Body of pancreas (tissue), 4 donors: ENCODE data around the gene UQCRC1. TPM values are rescaled to one million over a fixed set of nuclear protein-coding genes. Genes with fewer than 3 reads are reported as not detected.

Experiments
- ATAC-seq: fragments of 150-250 bp; one replicate; pipeline ENCODE4 v1.9.1; 2016
- DNase-seq, 4 donors: peaks; one replicate each; pipeline ENCODE4 v3.0.0-alpha.2; 2019
- H3K27ac ChIP-seq, 4 donors: fragments of 200-600 bp; sonication (generic); 1 replicate in 3 of 4; 2 replicates in 1 of 4; pipeline versions ENCODE4 v1.5.1 to v1.6.1; 2016 to 2019; ENCODE audit warnings: mild to moderate bottlenecking in 1 of 4, mixed read lengths in 1 of 4, moderate library complexity in 1 of 4
- H3K27me3 ChIP-seq, 2 donors: fragments of 200-600 bp; sonication (generic); one replicate each; pipeline ENCODE4 v1.6.0; 2016; ENCODE audit warnings: mild to moderate bottlenecking in 1 of 2
- H3K36me3 ChIP-seq, 2 donors: fragments of 200-600 bp; sonication (generic); replicated peaks in 1 of 2; 2 replicates each; pipeline ENCODE4 v1.5.1; 2016; ENCODE audit warnings: low read depth in 2 of 2; ENCODE audit not compliant: insufficient read depth in 1 of 2
- H3K4me1 ChIP-seq: fragments of 200-600 bp; sonication (generic); one replicate; pipeline ENCODE4 v1.6.0; 2016
- H3K4me3 ChIP-seq, 2 donors: fragments of 200-600 bp; sonication (generic); 1 replicate in 1 of 2; 2 replicates in 1 of 2; pipeline ENCODE4 v1.5.1; 2016 to 2019
- H3K9me3 ChIP-seq, 3 donors: fragments of 200-600 bp; sonication (generic); 1 replicate in 2 of 3; 2 replicates in 1 of 3; pipeline ENCODE4 v1.5.1; 2016
- CTCF ChIP-seq, 7 experiments: fragments of 450-650 bp in 4 of 7; fragments of 200-600 bp in 3 of 7; sonication (generic) in 3 of 7; IDR thresholded peaks; one replicate each; pipeline ENCODE4 v1.5.1; 2016 to 2019; ENCODE audit warnings: antibody characterized with exemption in 7 of 7
- POLR2A ChIP-seq, 3 donors: fragments of 450-650 bp; IDR thresholded peaks; one replicate each; pipeline ENCODE4 v1.6.1; 2016; ENCODE audit warnings: antibody characterized with exemption in 3 of 3, mild to moderate bottlenecking in 2 of 3
- WGBS, 2 donors: methylation state at CpG; one replicate each; pipeline ENCODE4 v1.1.5; 2017; 5-methylcytosine and 5-hydroxymethylcytosine counted together
- intact Hi-C: fragments of 100-400 bp; cut with DNase I; formaldehyde crosslinking; loops from one replicate; pipeline ENCODE4 v1.15.1; 2023
- total RNA-seq, 2 donors: library from RNA; depleted of rRNA; stranded (reverse); fragments of >200 nt; gene quantifications; one replicate each; pipeline ENCODE4 v1.1.0, GENCODE V29; 2016

Gene UQCRC1
- total RNA-seq, 2 donors from 2014 or later: 92.9 to 161 TPM

- WGBS, 2 donors: 43 to 55% methylated on average over 1 of the region's 1 CpG
- TF ChIP-seq CTCF (IDR thresholded peaks at IDR 0.05) (no peak), POLR2A (IDR thresholded peaks at IDR 0.05) (no peak)
- peaks cover 0 to 5% (median 0%) of the 10 kb centered on the region in 3 donors for H3K9me3 ChIP-seq
- no peak for ATAC-seq
- no peaks in the 10 kb centered on the region for H3K36me3 ChIP-seq
- H3K27me3 ChIP-seq: no peaks in the 10 kb centered on the region
- H3K4me1 ChIP-seq: peaks cover 16% of the 10 kb centered on the region
- no peak for DNase-seq
- intact Hi-C loops: no loop called here
- H3K4me3 ChIP-seq: no peak overlapping the region
- H3K27ac ChIP-seq: no peak overlapping the region
These were observed 2.9 kb upstream of the UQCRC1 start for GRCh38 chr3:48612309-48612708.

DNA sequence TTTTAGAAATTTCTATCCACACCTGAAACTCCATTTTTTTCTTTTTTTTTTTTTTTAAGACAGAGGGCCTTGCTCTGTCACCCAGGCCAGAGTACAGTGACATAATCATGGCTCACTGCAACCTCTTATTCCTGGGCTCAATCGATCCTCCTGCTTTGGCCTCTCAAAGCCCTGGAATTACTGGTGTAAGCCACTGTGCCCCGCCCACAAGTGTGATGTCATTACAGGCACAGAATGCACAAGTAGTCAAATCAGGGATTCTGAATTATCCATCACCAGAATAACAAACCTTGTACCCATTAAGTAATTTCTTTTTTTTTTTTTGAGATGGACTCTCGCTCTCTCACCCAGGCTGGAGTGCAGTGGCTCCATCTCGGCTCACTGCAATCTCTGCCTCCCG, 1.9 kb downstream of the UQCRC1 start:
- H3K9me3 ChIP-seq: no peaks in the 10 kb centered on the region
- H3K4me1 ChIP-seq: peaks cover 16% of the 10 kb centered on the region
- intact Hi-C loops: no loop called here
- H3K27ac ChIP-seq: no peak overlapping the region
- peak in 1 of 4 donors; percentile 23 for DNase-seq
- TF ChIP-seq POLR2A (IDR thresholded peaks at IDR 0.05) (no peak), CTCF (IDR thresholded peaks at IDR 0.05) (no peak)
- no peak overlapping the region for H3K4me3 ChIP-seq
- H3K36me3 ChIP-seq: peaks cover 10 to 26% of the 10 kb centered on the region in 2 donors
- no peak for ATAC-seq
- 85 to 96% methylated on average over 5 of the region's 5 CpGs for WGBS, 2 donors
- H3K27me3 ChIP-seq: no peaks in the 10 kb centered on the region

- intact Hi-C loops: no loop called here
- H3K4me3 ChIP-seq: no peak overlapping the region
- DNase-seq (no peak), ATAC-seq (no peak)
- 77 to 86% methylated on average over 1 to 2 of the region's 2 CpGs for WGBS, 2 donors
- H3K27ac ChIP-seq: no peak overlapping the region
- TF ChIP-seq POLR2A (IDR thresholded peaks at IDR 0.05): no peak
- no peak for TF ChIP-seq CTCF (IDR thresholded peaks at IDR 0.05)
- H3K9me3 ChIP-seq: no peaks in the 10 kb centered on the region
- H3K36me3 ChIP-seq: peaks cover 24 to 58% of the 10 kb centered on the region in 2 donors
- no peaks in the 10 kb centered on the region for H3K4me1 ChIP-seq
- no peaks in the 10 kb centered on the region for H3K27me3 ChIP-seq
These were observed 7.8 kb downstream of the UQCRC1 start for GRCh38 chr3:48601622-48601994.

DNA sequence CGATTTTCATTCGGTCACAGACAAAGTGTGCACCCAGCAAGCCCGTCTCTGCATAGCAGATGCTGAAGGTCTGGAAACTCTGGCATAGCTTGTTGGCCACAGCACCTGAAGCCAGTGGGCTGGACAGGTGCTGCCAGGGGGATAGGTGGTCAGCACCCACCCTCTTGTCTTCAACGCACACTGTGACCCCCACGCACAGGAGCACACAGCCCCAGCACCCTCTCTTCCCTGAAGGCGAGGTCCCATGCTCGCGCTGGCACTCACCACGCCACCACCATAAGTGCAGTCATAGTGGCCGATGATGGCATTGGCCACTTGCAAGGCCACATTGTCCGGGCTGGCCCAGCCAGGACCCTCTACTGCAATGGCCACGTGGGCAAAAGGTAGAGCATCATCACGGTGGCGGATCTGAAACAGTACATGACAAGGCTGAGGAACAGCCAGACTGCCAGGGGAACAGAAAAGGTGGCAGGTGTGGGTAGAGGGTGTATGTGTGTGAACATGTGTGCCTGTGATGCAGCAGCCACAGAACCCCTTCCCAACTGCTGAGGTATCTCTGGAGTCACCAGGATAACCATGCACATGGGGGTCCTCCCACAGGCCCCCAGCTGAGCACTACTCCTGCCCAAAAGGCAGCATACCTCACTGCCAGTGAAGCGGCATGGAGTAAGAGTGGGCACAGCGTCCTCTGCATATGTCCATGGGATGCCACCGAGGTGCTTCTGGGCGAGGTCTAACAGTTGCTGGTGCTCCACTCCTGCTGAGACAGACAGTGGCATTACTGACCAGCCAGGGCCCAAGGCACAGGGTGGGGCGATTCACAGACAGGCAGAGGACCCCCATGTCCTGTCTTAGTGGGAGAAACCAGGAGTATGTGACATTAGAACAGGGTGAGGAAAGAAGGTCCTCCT, 8.5 kb downstream of the UQCRC1 start:
- H3K27me3 ChIP-seq: no peaks in the 10 kb centered on the region
- no peak overlapping the region for H3K27ac ChIP-seq
- DNase-seq: no peak
- no peak overlapping the region for H3K4me3 ChIP-seq
- ATAC-seq: no peak
- intact Hi-C loops: no loop called here
- no peaks in the 10 kb centered on the region for H3K9me3 ChIP-seq
- no peaks in the 10 kb centered on the region for H3K4me1 ChIP-seq
- TF ChIP-seq CTCF (IDR thresholded peaks at IDR 0.05): no peak
- WGBS, 2 donors: 90 to 97% methylated on average over 9 to 19 of the region's 19 CpGs
- H3K36me3 ChIP-seq: peaks cover 24 to 58% of the 10 kb centered on the region in 2 donors
